PC-3 (cell line): ENCODE measurements around the gene TSTD2. TPM values are rescaled to one million over a fixed set of nuclear protein-coding genes. Genes with fewer than 3 reads are reported as not detected.

Source experiments
- ATAC-seq: fragments of 200-7000 bp; cut with Tn5 transposase; 2 replicates; pipeline ENCODE4 v1.9.1; 2020; ENCODE audit warnings: mild to moderate bottlenecking, moderate library complexity
- BruUV-seq: library from RNA; stranded (reverse); fragments of 400-500 nt; replicated peaks from 2 replicates; lab custom pipeline; 2021; lab: Mats Ljungman, UMichigan
- CTCF ChIA-PET: fragments of 300-600 bp; sonication (Branson Sonifier 250); formaldehyde crosslinking; loops from one replicate; lab custom pipeline; 2022; ENCODE audit warnings: antibody characterized with exemption; lab: Charles Lee
- POLR2A ChIA-PET: fragments of 300-600 bp; sonication (Branson Sonifier 250); formaldehyde crosslinking; loops from one replicate; lab custom pipeline; 2022; ENCODE audit warnings: antibody characterized with exemption; ENCODE audit not compliant: unreplicated experiment; lab: Charles Lee
- DNase-seq: peaks from one replicate; pipeline ENCODE4 v3.0.0-alpha.2; 2015
- H2AFZ ChIP-seq: fragments of 300-600 bp; sonication (generic); 2 replicates; pipeline ENCODE4 v1.6.0; 2016; ENCODE audit warnings: antibody characterized with exemption, low read length
- H3F3A ChIP-seq: fragments of 300-600 bp; sonication (generic); one replicate; pipeline ENCODE4 v1.6.0; 2017; ENCODE audit warnings: antibody characterized with exemption, low read length, control low read depth, mild to moderate bottlenecking; ENCODE audit not compliant: unreplicated experiment
- H3K27ac ChIP-seq: fragments of 300-600 bp; sonication (generic); 2 replicates; pipeline ENCODE4 v1.5.1; 2016; ENCODE audit warnings: mild to moderate bottlenecking, low read length
- H3K27me3 ChIP-seq: fragments of 300-600 bp; sonication (generic); 2 replicates; pipeline ENCODE4 v1.6.1; 2016; ENCODE audit warnings: low read length, mixed read lengths
- H3K36me3 ChIP-seq: fragments of 300-600 bp; sonication (generic); 2 replicates; pipeline ENCODE4 v1.6.1; 2016; ENCODE audit warnings: low read depth, mixed run types, low read length, mixed read lengths
- H3K4me1 ChIP-seq: fragments of 300-600 bp; sonication (generic); 2 replicates; pipeline ENCODE4 v1.5.1; 2016; ENCODE audit warnings: low read length; ENCODE audit not compliant: insufficient read depth
- H3K4me2 ChIP-seq: fragments of 300-600 bp; sonication (generic); 2 replicates; pipeline ENCODE4 v1.6.0; 2016; ENCODE audit warnings: low read length
- H3K4me3 ChIP-seq: fragments of 300-600 bp; sonication (generic); 2 replicates; pipeline ENCODE4 v1.5.1; 2016; ENCODE audit warnings: mild to moderate bottlenecking, low read length, mixed read lengths
- H3K79me2 ChIP-seq: fragments of 300-600 bp; sonication (generic); 2 replicates; pipeline ENCODE4 v1.6.1; 2017; ENCODE audit warnings: low read length, mixed read lengths
- H3K9ac ChIP-seq: fragments of 300-600 bp; sonication (generic); 2 replicates; pipeline ENCODE4 v1.6.0; 2016; ENCODE audit warnings: mild to moderate bottlenecking, low read length
- H3K9me2 ChIP-seq: fragments of 300-600 bp; sonication (generic); replicated peaks from 2 replicates; pipeline ENCODE4 v1.6.1; 2016; ENCODE audit warnings: mixed run types, low read length, mixed read lengths
- H3K9me3 ChIP-seq: fragments of 300-600 bp; sonication (generic); 2 replicates; pipeline ENCODE4 v1.6.1; 2016; ENCODE audit warnings: low read length, mixed read lengths
- H4K20me1 ChIP-seq: fragments of 300-600 bp; sonication (generic); 2 replicates; pipeline ENCODE4 v1.6.1; 2016; ENCODE audit warnings: low read length, mixed read lengths
- CTCF ChIP-seq: fragments of 300-600 bp; sonication (generic); conservative IDR thresholded peaks from 2 replicates; pipeline ENCODE4 v1.5.1; 2017; ENCODE audit warnings: antibody characterized with exemption, low read depth, mild to moderate bottlenecking, low read length
- EZH2 ChIP-seq: fragments of 300-600 bp; sonication (generic); IDR thresholded peaks from one replicate; pipeline ENCODE4 v1.6.1; 2017; ENCODE audit warnings: antibody characterized with exemption, mild to moderate bottlenecking, low read length; ENCODE audit not compliant: unreplicated experiment
- EZH2phosphoT487 ChIP-seq: fragments of 300-600 bp; sonication (generic); IDR thresholded peaks from 2 replicates; pipeline ENCODE4 v1.6.1; 2018; ENCODE audit warnings: mild to moderate bottlenecking, antibody characterized with exemption, low read length, borderline replicate concordance
- intact Hi-C: fragments of 100-400 bp; cut with micrococcal nuclease; formaldehyde crosslinking; loops from 2 replicates; pipeline ENCODE4 v1.9.0; 2023
- total RNA-seq: library from RNA; depleted of rRNA; stranded (reverse); fragments of >200 nt; gene quantifications from 2 replicates; pipeline ENCODE4 v1.2.3, GENCODE V29; 2014

The TSTD2 gene
- total RNA-seq, 1 experiment from 2014 or later = 11.2 TPM

- TF ChIP-seq EZH2phosphoT487 = no peak
- no peak for TF ChIP-seq CTCF
- TF ChIP-seq EZH2 = no peak
- Histone ChIP-seq H3K9me2 (no peaks in the 10 kb centered on the region), H4K20me1 (no peaks in the 10 kb centered on the region), H3K27ac (no peak overlapping the region), H3F3A (no peaks in the 10 kb centered on the region), H3K27me3 (no peaks in the 10 kb centered on the region), H2AFZ (no peak overlapping the region), H3K4me2 (no peak overlapping the region), H3K9me3 (no peaks in the 10 kb centered on the region), H3K79me2 (no peaks in the 10 kb centered on the region), H3K9ac (no peak overlapping the region), H3K4me1 (no peaks in the 10 kb centered on the region), H3K4me3 (no peak overlapping the region), H3K36me3 (no peaks in the 10 kb centered on the region)
- CTCF ChIA-PET = no interaction called here
- no TSS peak for BruUV-seq
- intact Hi-C loops = loop anchor here (5.0 kb wide), 1 partner anchor 185 kb away; the partner anchor contains the start of gene TDRD7
- ATAC-seq (no peak), DNase-seq (no peak)
- POLR2A ChIA-PET = no interaction called here
These were observed 36.3 kb downstream of the TSTD2 start for GRCh38 chr9:97596906-97597305.

GRCh38 chr9:97594381-97594921 lies 38.7 kb downstream of the TSTD2 start:
- H3K27me3 ChIP-seq = no peaks in the 10 kb centered on the region
- no peaks in the 10 kb centered on the region for H3F3A ChIP-seq
- no peaks in the 10 kb centered on the region for H3K9me3 ChIP-seq
- BruUV-seq = no TSS peak
- H4K20me1 ChIP-seq = no peaks in the 10 kb centered on the region
- H3K4me1 ChIP-seq = no peaks in the 10 kb centered on the region
- H3K4me3 ChIP-seq = no peak overlapping the region
- no peaks in the 10 kb centered on the region for H3K79me2 ChIP-seq
- H2AFZ ChIP-seq = no peak overlapping the region
- H3K27ac ChIP-seq = no peak overlapping the region
- intact Hi-C loops = no loop called here
- H3K36me3 ChIP-seq = no peaks in the 10 kb centered on the region
- ChIA-PET POLR2A (no interaction called here), CTCF (no interaction called here)
- DNase-seq = no peak
- no peak overlapping the region for H3K9ac ChIP-seq
- TF ChIP-seq EZH2 = no peak
- TF ChIP-seq CTCF = no peak
- no peak for TF ChIP-seq EZH2phosphoT487
- no peak overlapping the region for H3K4me2 ChIP-seq
- H3K9me2 ChIP-seq = no peaks in the 10 kb centered on the region
- no peak for ATAC-seq

- ChIA-PET CTCF (no interaction called here), POLR2A (interaction anchor here (0.6 kb wide), 1 partner anchor 26 kb away, joined by 3 read pairs; no protein-coding TSS in a partner anchor)
- ATAC-seq (no peak), DNase-seq (no peak)
- H3K27me3 ChIP-seq = no peaks in the 10 kb centered on the region
- H3K9me2 ChIP-seq = no peaks in the 10 kb centered on the region
- no peak overlapping the region for H3K4me2 ChIP-seq
- no peaks in the 10 kb centered on the region for H3K4me1 ChIP-seq
- H3K27ac ChIP-seq = no peak overlapping the region
- no peak for TF ChIP-seq EZH2phosphoT487
- no peak for TF ChIP-seq CTCF
- TF ChIP-seq EZH2 = no peak
- H3F3A ChIP-seq = no peaks in the 10 kb centered on the region
- no peak overlapping the region for H3K4me3 ChIP-seq
- no peaks in the 10 kb centered on the region for H3K79me2 ChIP-seq
- H3K9me3 ChIP-seq = no peaks in the 10 kb centered on the region
- no TSS peak for BruUV-seq
- no peaks in the 10 kb centered on the region for H4K20me1 ChIP-seq
- intact Hi-C loops = no loop called here
- H3K9ac ChIP-seq = no peak overlapping the region
- H3K36me3 ChIP-seq = no peaks in the 10 kb centered on the region
- no peak overlapping the region for H2AFZ ChIP-seq
These were observed 39.2 kb downstream of the TSTD2 start for GRCh38 chr9:97593960-97594359.
